ENCODE results near the gene ZNF621.

The ZNF621 gene

DNA sequence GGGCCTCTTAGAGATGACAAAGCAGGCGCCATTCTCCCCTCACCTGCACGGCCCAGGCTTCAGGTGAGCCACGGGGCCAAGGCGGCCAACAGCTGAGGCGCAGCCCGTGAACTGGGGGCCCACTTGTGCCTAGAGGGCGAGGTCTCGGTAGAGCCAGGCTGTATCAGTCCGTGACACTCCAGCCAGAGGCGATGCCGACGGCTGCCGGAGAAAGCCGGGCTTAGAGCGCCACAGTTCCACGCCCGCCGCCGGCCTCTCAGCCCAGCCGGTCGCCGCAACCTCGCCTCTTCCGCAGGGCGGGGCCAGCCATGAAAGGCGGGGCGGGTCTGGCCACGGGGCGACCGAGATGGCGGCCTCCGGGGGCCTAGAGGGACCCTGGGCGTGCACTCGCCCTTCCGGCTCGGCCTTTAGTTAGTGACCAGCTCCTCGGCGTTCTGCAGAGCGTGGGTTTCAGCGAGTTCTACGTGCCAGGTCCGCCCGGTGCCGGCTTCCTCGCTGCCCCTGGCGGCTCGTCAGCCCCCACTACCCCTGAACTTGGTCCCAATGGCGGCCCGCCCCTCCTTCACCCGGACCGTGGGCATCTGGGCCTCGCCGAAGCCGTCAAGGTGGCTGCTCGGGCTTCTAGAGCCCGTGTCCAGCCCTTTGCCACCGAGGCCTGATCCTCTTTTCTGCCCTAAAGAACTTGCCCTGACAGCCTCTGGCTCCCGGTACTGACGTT lies at the start of gene ZNF621:
TSS of gene ZNF621 (plus strand) at position 393 of the 718 bp plus-strand sequence. CDS start 881 bp downstream, outside the sequence.
- H3K9ac ChIP-seq (ENCODE audit: low read depth, low read length), result peak within 1 kb of the TSS; percentile 96
- H3K4me1 ChIP-seq (ENCODE audit: insufficient read depth, low read length), result no peaks in the 10 kb centered on the region
- peaks cover 4% of the 10 kb centered on the region for H3K36me3 ChIP-seq (ENCODE audit: insufficient read depth, low read length)
- H3K9me3 ChIP-seq (ENCODE audit: control insufficient read depth, insufficient read depth, low read length), result no peaks in the 10 kb centered on the region

DNA sequence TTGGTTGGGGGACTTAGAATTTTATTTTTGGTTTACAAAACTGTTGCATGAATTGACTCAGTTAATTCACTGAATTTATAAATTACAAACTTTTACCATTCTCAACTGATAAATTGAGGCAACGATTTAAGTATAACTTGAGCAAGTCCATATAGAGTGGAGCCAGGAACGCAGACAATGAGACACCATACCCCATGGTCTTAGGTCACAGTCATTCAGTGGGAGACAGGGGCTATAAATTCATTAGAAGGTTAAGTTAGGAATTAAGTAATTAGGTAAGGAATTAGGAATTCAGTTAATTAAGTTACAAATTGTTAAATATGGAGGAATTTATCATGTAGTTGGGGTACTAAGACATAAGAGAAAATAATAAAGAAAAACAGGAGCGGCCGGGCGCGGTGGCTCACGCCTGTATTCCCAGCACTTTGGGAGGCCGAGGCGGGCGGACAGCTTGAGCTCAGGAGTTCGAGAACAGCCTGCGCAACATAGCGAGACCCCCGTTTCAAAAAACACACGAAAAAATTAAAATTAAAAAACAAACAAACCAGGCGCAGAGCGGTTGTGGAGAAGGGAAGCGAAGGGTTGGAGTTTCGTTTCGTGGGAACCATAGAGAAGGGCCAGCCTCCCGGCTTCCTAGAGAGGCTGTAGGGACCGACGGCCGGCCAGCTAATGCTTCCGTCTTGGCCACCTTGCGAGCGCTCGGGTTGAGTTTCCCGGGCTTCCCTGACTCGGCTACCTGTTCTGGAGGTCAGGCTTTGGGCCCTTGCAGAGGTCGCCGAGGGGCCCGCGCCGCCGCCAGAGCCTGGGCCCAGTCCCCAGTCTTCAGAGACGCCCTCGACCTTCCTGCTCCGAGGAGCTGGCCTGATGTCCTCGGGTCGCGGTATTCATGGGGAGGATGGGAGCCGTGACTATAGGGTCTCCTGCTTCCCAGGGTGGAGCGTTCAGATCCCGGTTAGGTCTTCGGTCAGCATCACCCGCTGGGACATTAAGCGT lies 48.0 kb upstream of the ZNF621 start, which contains the start of gene ZNF619:
TSS of gene ZNF619 (plus strand) at position 645 of the 993 bp plus-strand sequence. CDS start 858 bp downstream, outside the sequence.
- Histone ChIP-seq H3K4me1 (ENCODE audit: insufficient read depth, low read length) (0 out of 2 replicates have a peak, but pooled peaks cover 5% of the 10 kb centered on the region), H3K9me3 (ENCODE audit: control insufficient read depth, insufficient read depth, low read length) (no peaks in the 10 kb centered on the region), H3K9ac (ENCODE audit: low read depth, low read length) (peak within 1 kb of the TSS; percentile 91), H3K36me3 (ENCODE audit: insufficient read depth, low read length) (no peaks in the 10 kb centered on the region)

DNA sequence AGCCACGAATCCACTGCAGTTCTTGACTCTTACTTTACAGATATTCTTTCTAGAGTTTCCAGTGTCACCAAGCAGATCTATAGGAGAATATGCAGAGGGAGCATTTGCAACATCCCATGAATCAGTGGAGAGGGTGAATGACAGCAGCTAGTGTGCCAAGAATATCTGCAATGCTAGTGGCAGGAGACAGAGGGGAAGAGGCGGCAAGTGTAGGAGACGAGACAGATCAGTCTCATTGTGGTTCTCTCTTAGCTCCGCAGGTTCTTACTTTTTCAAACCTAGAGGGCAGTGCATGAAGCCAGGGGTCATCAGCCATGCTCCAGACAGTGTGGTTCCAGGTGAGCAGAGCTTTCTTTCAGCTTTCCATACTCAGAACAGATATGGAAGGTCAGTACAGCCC lies 47.1 kb upstream of the ZNF621 start:
- Histone ChIP-seq H3K4me1 (ENCODE audit: insufficient read depth, low read length) (0 out of 2 replicates have a peak, but pooled peaks cover 5% of the 10 kb centered on the region), H3K9me3 (ENCODE audit: control insufficient read depth, insufficient read depth, low read length) (no peaks in the 10 kb centered on the region), H3K9ac (ENCODE audit: low read depth, low read length) (peak overlapping the region; percentile 91; the same call in 1 of the 2 replicates), H3K36me3 (ENCODE audit: insufficient read depth, low read length) (0 out of 2 replicates have a peak, but pooled peaks cover 4% of the 10 kb centered on the region)

DNA sequence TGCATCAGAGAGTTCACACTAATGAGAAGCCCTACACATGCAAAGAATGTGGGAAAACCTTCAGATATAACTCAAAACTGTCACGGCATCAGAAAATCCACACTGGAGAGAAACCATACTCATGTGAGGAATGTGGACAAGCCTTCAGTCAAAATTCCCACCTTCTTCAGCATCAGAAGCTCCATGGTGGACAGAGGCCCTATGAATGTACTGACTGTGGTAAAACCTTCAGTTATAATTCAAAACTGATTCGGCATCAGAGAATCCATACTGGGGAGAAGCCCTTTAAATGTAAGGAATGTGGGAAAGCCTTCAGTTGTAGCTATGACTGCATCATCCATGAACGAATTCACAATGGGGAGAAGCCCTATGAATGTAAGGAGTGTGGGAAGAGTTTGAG lies 37.6 kb upstream of the ZNF621 start:
- Histone ChIP-seq H3K9ac (ENCODE audit: low read depth, low read length) (no peak overlapping the region), H3K9me3 (ENCODE audit: control insufficient read depth, insufficient read depth, low read length) (no peaks in the 10 kb centered on the region; the same call in 1 of the 2 replicates), H3K36me3 (ENCODE audit: insufficient read depth, low read length) (peaks cover 23% of the 10 kb centered on the region), H3K4me1 (ENCODE audit: insufficient read depth, low read length) (no peaks in the 10 kb centered on the region)

DNA sequence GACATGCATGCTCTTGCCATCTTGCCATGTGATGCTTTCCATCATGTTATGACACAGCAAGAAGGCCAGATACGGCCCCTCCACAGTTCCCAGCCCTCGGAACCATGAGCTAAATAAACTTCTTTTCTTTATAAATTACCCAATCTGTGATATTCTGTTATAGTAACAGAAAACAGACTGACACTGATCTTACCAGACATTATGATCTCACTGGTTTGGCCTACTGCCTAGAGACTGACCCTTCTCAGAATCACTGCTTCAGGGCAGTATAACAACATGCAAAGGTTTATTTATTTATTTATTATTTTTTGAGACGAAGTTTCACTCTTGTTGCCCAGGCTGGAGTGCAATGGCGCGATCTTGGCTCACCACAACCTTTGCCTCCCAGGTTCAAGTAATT lies 33.8 kb upstream of the ZNF621 start:
- peaks cover 14% of the 10 kb centered on the region for H3K36me3 ChIP-seq (ENCODE audit: insufficient read depth, low read length)

DNA sequence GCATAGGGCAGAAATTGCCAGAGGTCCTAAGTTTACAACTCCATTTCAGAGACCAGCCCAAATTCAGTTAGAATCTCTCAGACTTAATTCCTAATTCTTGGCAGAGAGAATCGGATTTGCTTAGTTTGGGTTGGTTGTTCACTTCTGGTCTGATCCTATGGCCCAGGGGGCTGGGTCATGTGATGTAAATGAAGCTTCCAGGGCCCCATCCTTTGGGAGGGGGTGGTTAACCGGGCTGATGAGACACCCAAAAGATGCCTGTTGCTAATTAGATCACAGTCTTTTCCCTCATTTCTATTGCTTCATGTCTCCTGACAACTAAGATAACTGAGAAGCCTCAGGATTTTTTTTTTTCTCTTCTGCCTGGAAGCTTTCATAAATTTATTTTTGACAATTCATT lies 30.1 kb upstream of the ZNF621 start:
- H3K4me1 ChIP-seq (ENCODE audit: insufficient read depth, low read length), result no peaks in the 10 kb centered on the region
- H3K9me3 ChIP-seq (ENCODE audit: control insufficient read depth, insufficient read depth, low read length), result no peaks in the 10 kb centered on the region
- no peak overlapping the region for H3K9ac ChIP-seq (ENCODE audit: low read depth, low read length)
- H3K36me3 ChIP-seq (ENCODE audit: insufficient read depth, low read length), result no peaks in the 10 kb centered on the region

More for the DNA sequence above, 33.8 kb upstream of the ZNF621 start:
- Histone ChIP-seq H3K4me1 (ENCODE audit: insufficient read depth, low read length) (no peaks in the 10 kb centered on the region), H3K9me3 (ENCODE audit: control insufficient read depth, insufficient read depth, low read length) (no peaks in the 10 kb centered on the region; the same call in 1 of the 2 replicates), H3K9ac (ENCODE audit: low read depth, low read length) (no peak overlapping the region)

- H3K9ac ChIP-seq (ENCODE audit: low read depth, low read length), result no peak overlapping the region
Observed at GRCh38 chr3:40497288-40497687, 27.5 kb upstream of the ZNF621 start.

DNA sequence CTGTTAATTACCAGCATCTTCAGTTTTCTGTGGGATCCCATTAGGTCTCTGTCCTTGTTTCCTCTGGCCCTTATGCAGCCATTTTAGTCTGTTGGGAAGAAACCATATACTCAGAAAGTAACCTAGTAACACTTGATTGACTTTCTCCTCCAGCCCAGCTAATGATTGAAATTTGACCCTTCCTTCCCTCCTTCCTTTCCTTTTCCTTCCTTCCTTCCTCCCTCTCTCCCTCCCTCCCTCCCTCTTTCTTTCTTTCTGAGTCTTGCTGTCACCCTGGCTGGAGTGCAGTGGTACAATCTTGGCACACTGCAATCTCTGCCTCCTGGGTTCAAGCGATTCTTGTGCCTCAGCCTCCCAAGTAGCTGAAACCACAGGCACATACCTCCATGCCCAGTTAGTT lies 24.8 kb upstream of the ZNF621 start:
- Histone ChIP-seq H3K36me3 (ENCODE audit: insufficient read depth, low read length) (no peaks in the 10 kb centered on the region), H3K9ac (ENCODE audit: low read depth, low read length) (no peak overlapping the region), H3K4me1 (ENCODE audit: insufficient read depth, low read length) (no peaks in the 10 kb centered on the region), H3K9me3 (ENCODE audit: control insufficient read depth, insufficient read depth, low read length) (no peaks in the 10 kb centered on the region)

More at GRCh38 chr3:40497288-40497687, 27.5 kb upstream of the ZNF621 start:
- Histone ChIP-seq H3K9me3 (ENCODE audit: control insufficient read depth, insufficient read depth, low read length) (no peaks in the 10 kb centered on the region), H3K4me1 (ENCODE audit: insufficient read depth, low read length) (no peaks in the 10 kb centered on the region), H3K36me3 (ENCODE audit: insufficient read depth, low read length) (no peaks in the 10 kb centered on the region)

GRCh38 chr3:40502034-40502433 lies 22.7 kb upstream of the ZNF621 start:
- Histone ChIP-seq H3K9ac (ENCODE audit: low read depth, low read length) (no peak overlapping the region), H3K9me3 (ENCODE audit: control insufficient read depth, insufficient read depth, low read length) (no peaks in the 10 kb centered on the region), H3K4me1 (ENCODE audit: insufficient read depth, low read length) (no peaks in the 10 kb centered on the region), H3K36me3 (ENCODE audit: insufficient read depth, low read length) (no peaks in the 10 kb centered on the region)

DNA sequence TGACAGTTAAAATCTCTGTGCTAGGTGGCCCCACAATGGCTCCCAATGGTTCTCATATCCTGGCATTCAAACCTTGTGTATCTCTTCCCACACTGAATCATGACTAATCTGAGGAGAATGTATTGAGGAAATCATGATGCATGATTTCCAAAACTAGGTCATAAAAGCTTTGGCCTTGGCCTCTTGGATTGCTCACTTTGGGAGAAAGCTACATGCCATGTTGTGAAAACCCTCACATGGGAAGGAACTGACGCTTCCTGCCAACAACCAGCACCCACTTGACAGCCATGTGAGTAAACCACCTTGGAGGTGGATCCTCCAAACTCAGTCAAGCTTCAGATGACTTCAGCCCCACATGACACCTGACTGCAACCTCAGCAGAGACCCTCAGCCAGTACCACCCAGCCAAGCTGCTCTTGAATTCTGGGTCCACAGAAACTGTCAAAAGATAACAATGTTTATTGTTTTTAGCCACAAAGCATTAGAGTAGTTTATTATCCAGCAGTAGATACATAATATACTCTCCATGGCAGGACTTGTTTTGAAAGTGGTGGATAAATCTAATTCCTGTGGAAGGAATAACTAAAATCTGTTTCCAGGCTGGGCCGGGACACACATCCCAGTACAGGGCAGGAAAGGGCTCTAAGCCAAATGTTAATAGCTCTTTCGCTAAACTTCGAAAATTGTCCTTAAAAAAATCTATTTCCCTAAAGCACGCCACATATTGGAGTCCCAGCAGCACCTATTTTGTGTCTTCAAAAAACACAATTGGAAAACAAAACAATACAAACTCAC lies 19.9 kb upstream of the ZNF621 start:
- Histone ChIP-seq H3K9ac (ENCODE audit: low read depth, low read length) (no peak overlapping the region), H3K36me3 (ENCODE audit: insufficient read depth, low read length) (no peaks in the 10 kb centered on the region; the same call in 1 of the 2 replicates), H3K4me1 (ENCODE audit: insufficient read depth, low read length) (no peaks in the 10 kb centered on the region), H3K9me3 (ENCODE audit: control insufficient read depth, insufficient read depth, low read length) (no peaks in the 10 kb centered on the region)

GRCh38 chr3:40505599-40506462 lies 18.9 kb upstream of the ZNF621 start, which contains the start of gene ZNF620:
Gene ZNF620 (plus strand): TSS chr3:40506039. CDS start chr3:40506353, 314 bp downstream.
- no peaks in the 10 kb centered on the region for H3K9me3 ChIP-seq (ENCODE audit: control insufficient read depth, insufficient read depth, low read length)
- peak within 1 kb of the TSS; percentile 88 for H3K9ac ChIP-seq (ENCODE audit: low read depth, low read length)
- H3K4me1 ChIP-seq (ENCODE audit: insufficient read depth, low read length), result no peaks in the 10 kb centered on the region
- H3K36me3 ChIP-seq (ENCODE audit: insufficient read depth, low read length), result peaks cover 9% of the 10 kb centered on the region

DNA sequence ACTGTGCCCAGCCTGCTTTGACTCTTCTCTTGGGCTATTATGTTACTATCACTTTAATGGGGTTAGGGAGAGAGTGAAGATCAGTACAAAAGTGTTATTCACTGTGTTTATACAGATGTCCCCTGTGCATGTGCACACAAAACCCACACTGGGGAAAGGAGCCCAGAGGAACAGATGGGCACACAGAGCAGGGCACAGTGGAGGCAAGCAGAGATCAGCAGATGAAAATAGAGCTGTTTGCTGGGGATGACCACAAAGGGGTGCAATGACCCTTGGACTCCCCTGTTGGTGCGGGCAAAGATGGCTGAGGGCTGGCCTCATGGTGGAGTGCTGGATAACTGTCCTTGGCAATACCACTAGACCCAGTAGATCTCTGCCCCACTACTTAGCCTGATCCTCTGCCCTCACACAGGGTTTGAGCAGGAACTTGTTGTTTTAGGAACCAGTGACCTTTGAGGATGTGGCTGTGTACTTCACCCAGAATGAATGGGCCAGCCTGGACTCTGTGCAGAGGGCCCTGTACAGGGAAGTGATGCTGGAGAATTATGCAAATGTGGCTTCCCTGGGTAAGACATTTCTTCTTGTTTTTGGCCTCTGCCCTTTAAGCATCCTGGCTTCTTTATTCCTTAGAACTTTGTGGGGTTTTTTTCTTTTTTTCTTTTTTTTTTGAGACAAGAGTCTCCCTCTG lies 13.6 kb upstream of the ZNF621 start:
- Histone ChIP-seq H3K4me1 (ENCODE audit: insufficient read depth, low read length) (no peaks in the 10 kb centered on the region), H3K9ac (ENCODE audit: low read depth, low read length) (no peak overlapping the region), H3K9me3 (ENCODE audit: control insufficient read depth, insufficient read depth, low read length) (no peaks in the 10 kb centered on the region), H3K36me3 (ENCODE audit: insufficient read depth, low read length) (peaks cover 19% of the 10 kb centered on the region)

Measured in ES-I3 (cell line).